Liver (tissue), 9 donors: ENCODE data around the gene BRI3. TPM values are rescaled to one million over a fixed set of nuclear protein-coding genes. Genes with fewer than 3 reads are reported as not detected.

Experiments
- DNase-seq: peaks from one replicate; pipeline ENCODE4 v3.0.0-alpha.2; 2017; ENCODE audit warnings: low spot score
- H3K27ac ChIP-seq, 2 donors: one replicate each; pipeline ENCODE4 v1.7.0; 2013; ENCODE audit warnings: inconsistent platforms in 2 of 2, low read length in 2 of 2, control low read depth in 1 of 2, low read depth in 1 of 2, mild to moderate bottlenecking in 1 of 2
- H3K27me3 ChIP-seq, 4 donors: one replicate each; pipeline versions ENCODE4 v1.6.1 to v1.7.0; 2013; ENCODE audit warnings: low read length in 3 of 4, inconsistent platforms in 1 of 4, mild to moderate bottlenecking in 1 of 4, moderate library complexity in 1 of 4; ENCODE audit not compliant: control insufficient read depth in 4 of 4, insufficient read depth in 4 of 4
- H3K36me3 ChIP-seq, 4 donors: one replicate each; pipeline versions ENCODE4 v1.6.1 to v1.7.0; 2013; ENCODE audit warnings: low read length in 3 of 4, mild to moderate bottlenecking in 3 of 4, low read depth in 1 of 4, moderate library complexity in 1 of 4; ENCODE audit not compliant: control insufficient read depth in 4 of 4, insufficient read depth in 3 of 4
- H3K4me1 ChIP-seq, 4 donors: one replicate each; pipeline versions ENCODE4 v1.6.1 to v1.7.0; 2013; ENCODE audit warnings: low read length in 3 of 4, mild to moderate bottlenecking in 3 of 4, moderate library complexity in 1 of 4; ENCODE audit not compliant: control insufficient read depth in 4 of 4, insufficient read depth in 4 of 4
- H3K4me3 ChIP-seq, 3 donors: one replicate each; pipeline versions ENCODE4 v1.6.1 to v1.7.0; 2013; ENCODE audit warnings: low read length in 3 of 3, control low read depth in 1 of 3, low read depth in 1 of 3, mild to moderate bottlenecking in 1 of 3
- H3K9ac ChIP-seq, 2 donors: one replicate each; pipeline ENCODE4 v1.7.0; 2013; ENCODE audit warnings: low read length in 2 of 2, mild to moderate bottlenecking in 2 of 2, moderate library complexity in 2 of 2, control low read depth in 1 of 2, low read depth in 1 of 2
- H3K9me3 ChIP-seq, 4 donors: one replicate each; pipeline versions ENCODE4 v1.6.1 to v1.7.0; 2013; ENCODE audit warnings: low read length in 3 of 4; ENCODE audit not compliant: control insufficient read depth in 4 of 4
- EGR1 ChIP-seq, 2 donors: IDR thresholded peaks; 2 replicates each; pipeline ENCODE4 v1.6.1; 2016 to 2018; ENCODE audit warnings: antibody characterized with exemption in 2 of 2, low read depth in 2 of 2
- FOXA1 ChIP-seq: IDR thresholded peaks from 2 replicates; pipeline ENCODE4 v1.6.1; 2016; ENCODE audit warnings: antibody characterized with exemption
- GABPA ChIP-seq, 2 donors: IDR thresholded peaks in 1 of 2; conservative IDR thresholded peaks in 1 of 2; 2 replicates each; pipeline ENCODE4 v1.6.1; 2016; ENCODE audit warnings: antibody characterized with exemption in 2 of 2, mild to moderate bottlenecking in 1 of 2, moderate library complexity in 1 of 2
- HNF4G ChIP-seq: IDR thresholded peaks from 2 replicates; pipeline ENCODE4 v1.6.1; 2016; ENCODE audit warnings: antibody characterized with exemption
- RAD21 ChIP-seq, 2 donors: IDR thresholded peaks; 2 replicates each; pipeline ENCODE4 v1.6.1; 2016; ENCODE audit warnings: antibody characterized with exemption in 2 of 2, mild to moderate bottlenecking in 2 of 2
- SP1 ChIP-seq: IDR thresholded peaks from 2 replicates; pipeline ENCODE4 v1.6.1; 2018; ENCODE audit warnings: antibody characterized with exemption, mild to moderate bottlenecking
- TAF1 ChIP-seq: conservative IDR thresholded peaks from 2 replicates; pipeline ENCODE4 v1.6.1; 2016; ENCODE audit warnings: antibody characterized with exemption, mild to moderate bottlenecking
- YY1 ChIP-seq: IDR thresholded peaks from 2 replicates; pipeline ENCODE4 v1.6.1; 2016; ENCODE audit warnings: antibody characterized with exemption, mild to moderate bottlenecking
- WGBS: extraction: QIAGEN DNeasy Blood & Tissue Kit; methylation state at CpG from one replicate; pipeline ENCODE4 v1.1.7; 2013; 5-methylcytosine and 5-hydroxymethylcytosine counted together
- polyA plus RNA-seq, 2 donors: library from polyadenylated mRNA; stranded (reverse) in 1 of 2; unstranded in 1 of 2; fragments of 200-250 nt in 1 of 2; fragments of >200 nt in 1 of 2; fragmentation: Nextera tagmentation in 1 of 2; extraction: Ambion mirVana in 1 of 2; gene quantifications; one replicate each; pipeline versions ENCODE4 v1.2.1 to v1.2.3, GENCODE V29; 2013 to 2015
- total RNA-seq, 2 donors: library from RNA; depleted of rRNA; stranded (reverse); fragments of >200 nt; gene quantifications; one replicate each; pipeline ENCODE4 v1.2.3, GENCODE V29; 2014
- TF ChIP-seq, protein P1 (sequence below): IDR thresholded peaks from 2 replicates; pipeline ENCODE4 v1.6.1; 2016; ENCODE audit warnings: antibody characterized with exemption
- TF ChIP-seq, protein P2 (sequence below): IDR thresholded peaks from 2 replicates; pipeline ENCODE4 v1.6.1; 2016; ENCODE audit warnings: antibody characterized with exemption, mild to moderate bottlenecking
- TF ChIP-seq, protein P3 (sequence below): fragments of 150-350 bp; IDR thresholded peaks from 2 replicates; pipeline ENCODE4 v1.5.1; 2017; ENCODE audit warnings: improper control_type of control experiment, low read depth, low read length; ENCODE audit not compliant: missing input control
- TF ChIP-seq, protein P4 (sequence below): IDR thresholded peaks from 2 replicates; pipeline ENCODE4 v1.6.1; 2016; ENCODE audit warnings: antibody characterized with exemption
- TF ChIP-seq, protein P5 (sequence below): IDR thresholded peaks from 2 replicates; pipeline ENCODE4 v1.6.1; 2016; ENCODE audit warnings: antibody characterized with exemption
- donor health status: healthy.
- donor health status: healthy.
- donor health status: healthy.
- donor health status: healthy.
- donor health status: healthy.

The BRI3 gene
- total and polyA plus RNA-seq, 4 donors = 14.0 to 80.4 (median 49.7) TPM

DNA sequence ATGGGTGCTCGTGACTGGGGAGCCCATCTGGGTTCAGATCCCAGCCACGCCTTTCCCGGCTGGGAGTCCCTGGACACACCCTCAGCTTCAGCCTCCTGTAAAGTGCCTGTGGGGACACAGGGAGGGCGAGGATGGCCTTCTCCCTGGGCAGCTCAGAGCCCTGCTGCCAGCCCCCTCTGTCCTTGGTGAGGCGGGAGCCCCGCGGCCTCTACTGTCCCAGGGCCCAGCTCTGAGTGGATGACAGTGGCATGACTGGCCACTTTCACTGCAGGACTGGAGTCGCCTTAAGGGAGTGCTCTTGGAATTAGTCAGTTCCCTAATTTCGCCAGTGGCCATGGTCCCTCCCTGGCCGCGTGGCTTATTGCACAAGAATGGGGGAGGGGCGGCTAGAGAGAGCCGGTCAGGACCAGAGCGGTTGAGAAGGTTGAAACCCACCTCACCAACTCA, 4.6 kb downstream of the BRI3 start (continued):
- TF ChIP-seq SP1 = peak; percentile 25
- TF ChIP-seq YY1 = peak; percentile 76
- no peak for TF ChIP-seq TAF1
- no peak for TF ChIP-seq GABPA (IDR thresholded peaks at IDR 0.05 in 1 of 2, conservative IDR thresholded peaks at IDR 0.05 in 1 of 2)
- no peak for TF ChIP-seq HNF4G

DNA sequence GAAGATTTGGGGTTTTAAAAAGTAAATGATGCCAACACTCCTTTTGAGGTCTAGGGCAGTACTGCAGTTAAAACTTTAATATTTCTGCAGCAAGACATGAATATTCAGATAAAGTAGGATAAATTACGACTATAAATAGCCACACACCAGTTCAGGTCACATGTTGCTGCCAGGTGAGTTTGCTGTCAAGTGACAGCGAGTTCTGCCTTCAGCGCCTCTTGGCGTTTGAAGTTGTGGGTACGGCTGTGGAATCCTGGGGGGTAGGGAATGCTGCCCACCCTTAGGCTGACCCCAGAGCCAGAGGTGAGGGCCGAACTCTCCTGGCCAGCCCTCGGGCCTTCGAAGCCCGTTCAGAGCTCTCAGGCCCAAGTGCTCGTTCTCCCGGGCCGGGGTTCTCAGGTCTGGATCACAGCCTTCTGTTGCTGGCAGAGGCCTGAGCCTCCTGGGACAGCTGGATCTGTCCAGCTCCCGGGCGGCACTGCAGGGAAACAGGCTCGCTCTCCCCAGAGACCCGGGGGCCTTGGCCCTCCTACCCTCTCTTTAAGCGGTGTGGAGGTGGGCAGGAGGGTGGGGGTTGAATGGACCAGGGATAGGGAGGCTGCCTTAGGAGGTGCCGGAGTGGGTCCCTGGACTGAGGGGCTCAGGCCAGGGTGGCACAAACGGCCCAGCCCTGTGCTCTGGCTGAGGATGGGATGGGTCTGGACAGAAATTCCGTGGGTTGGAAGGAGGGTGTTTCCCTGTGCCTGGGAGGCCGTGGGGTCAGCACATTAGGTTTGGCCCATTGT, 5.4 kb downstream of the BRI3 start:
- no peaks in the 10 kb centered on the region for H3K27me3 ChIP-seq
- no peak overlapping the region for H3K9ac ChIP-seq
- 77% methylated on average over 21 of the region's 21 CpGs for WGBS
- H3K9me3 ChIP-seq = no peaks in the 10 kb centered on the region
- peak overlapping the region; percentile 83 to 87 for H3K27ac ChIP-seq
- H3K36me3 ChIP-seq = peaks cover 0 to 9% (median 6%) of the 10 kb centered on the region in 4 donors
- TF ChIP-seq YY1 (no peak), TAF1 (no peak), HNF4G (no peak)
- TF ChIP-seq, protein P1, sequence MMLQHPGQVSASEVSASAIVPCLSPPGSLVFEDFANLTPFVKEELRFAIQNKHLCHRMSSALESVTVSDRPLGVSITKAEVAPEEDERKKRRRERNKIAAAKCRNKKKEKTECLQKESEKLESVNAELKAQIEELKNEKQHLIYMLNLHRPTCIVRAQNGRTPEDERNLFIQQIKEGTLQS = no peak
- TF ChIP-seq, protein P2, sequence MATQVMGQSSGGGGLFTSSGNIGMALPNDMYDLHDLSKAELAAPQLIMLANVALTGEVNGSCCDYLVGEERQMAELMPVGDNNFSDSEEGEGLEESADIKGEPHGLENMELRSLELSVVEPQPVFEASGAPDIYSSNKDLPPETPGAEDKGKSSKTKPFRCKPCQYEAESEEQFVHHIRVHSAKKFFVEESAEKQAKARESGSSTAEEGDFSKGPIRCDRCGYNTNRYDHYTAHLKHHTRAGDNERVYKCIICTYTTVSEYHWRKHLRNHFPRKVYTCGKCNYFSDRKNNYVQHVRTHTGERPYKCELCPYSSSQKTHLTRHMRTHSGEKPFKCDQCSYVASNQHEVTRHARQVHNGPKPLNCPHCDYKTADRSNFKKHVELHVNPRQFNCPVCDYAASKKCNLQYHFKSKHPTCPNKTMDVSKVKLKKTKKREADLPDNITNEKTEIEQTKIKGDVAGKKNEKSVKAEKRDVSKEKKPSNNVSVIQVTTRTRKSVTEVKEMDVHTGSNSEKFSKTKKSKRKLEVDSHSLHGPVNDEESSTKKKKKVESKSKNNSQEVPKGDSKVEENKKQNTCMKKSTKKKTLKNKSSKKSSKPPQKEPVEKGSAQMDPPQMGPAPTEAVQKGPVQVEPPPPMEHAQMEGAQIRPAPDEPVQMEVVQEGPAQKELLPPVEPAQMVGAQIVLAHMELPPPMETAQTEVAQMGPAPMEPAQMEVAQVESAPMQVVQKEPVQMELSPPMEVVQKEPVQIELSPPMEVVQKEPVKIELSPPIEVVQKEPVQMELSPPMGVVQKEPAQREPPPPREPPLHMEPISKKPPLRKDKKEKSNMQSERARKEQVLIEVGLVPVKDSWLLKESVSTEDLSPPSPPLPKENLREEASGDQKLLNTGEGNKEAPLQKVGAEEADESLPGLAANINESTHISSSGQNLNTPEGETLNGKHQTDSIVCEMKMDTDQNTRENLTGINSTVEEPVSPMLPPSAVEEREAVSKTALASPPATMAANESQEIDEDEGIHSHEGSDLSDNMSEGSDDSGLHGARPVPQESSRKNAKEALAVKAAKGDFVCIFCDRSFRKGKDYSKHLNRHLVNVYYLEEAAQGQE = no peak
- TF ChIP-seq, protein P3, sequence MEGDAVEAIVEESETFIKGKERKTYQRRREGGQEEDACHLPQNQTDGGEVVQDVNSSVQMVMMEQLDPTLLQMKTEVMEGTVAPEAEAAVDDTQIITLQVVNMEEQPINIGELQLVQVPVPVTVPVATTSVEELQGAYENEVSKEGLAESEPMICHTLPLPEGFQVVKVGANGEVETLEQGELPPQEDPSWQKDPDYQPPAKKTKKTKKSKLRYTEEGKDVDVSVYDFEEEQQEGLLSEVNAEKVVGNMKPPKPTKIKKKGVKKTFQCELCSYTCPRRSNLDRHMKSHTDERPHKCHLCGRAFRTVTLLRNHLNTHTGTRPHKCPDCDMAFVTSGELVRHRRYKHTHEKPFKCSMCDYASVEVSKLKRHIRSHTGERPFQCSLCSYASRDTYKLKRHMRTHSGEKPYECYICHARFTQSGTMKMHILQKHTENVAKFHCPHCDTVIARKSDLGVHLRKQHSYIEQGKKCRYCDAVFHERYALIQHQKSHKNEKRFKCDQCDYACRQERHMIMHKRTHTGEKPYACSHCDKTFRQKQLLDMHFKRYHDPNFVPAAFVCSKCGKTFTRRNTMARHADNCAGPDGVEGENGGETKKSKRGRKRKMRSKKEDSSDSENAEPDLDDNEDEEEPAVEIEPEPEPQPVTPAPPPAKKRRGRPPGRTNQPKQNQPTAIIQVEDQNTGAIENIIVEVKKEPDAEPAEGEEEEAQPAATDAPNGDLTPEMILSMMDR = no peak
- TF ChIP-seq, protein P4, sequence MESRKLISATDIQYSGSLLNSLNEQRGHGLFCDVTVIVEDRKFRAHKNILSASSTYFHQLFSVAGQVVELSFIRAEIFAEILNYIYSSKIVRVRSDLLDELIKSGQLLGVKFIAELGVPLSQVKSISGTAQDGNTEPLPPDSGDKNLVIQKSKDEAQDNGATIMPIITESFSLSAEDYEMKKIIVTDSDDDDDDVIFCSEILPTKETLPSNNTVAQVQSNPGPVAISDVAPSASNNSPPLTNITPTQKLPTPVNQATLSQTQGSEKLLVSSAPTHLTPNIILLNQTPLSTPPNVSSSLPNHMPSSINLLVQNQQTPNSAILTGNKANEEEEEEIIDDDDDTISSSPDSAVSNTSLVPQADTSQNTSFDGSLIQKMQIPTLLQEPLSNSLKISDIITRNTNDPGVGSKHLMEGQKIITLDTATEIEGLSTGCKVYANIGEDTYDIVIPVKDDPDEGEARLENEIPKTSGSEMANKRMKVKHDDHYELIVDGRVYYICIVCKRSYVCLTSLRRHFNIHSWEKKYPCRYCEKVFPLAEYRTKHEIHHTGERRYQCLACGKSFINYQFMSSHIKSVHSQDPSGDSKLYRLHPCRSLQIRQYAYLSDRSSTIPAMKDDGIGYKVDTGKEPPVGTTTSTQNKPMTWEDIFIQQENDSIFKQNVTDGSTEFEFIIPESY = no peak
- H3K4me1 ChIP-seq = peaks cover 34 to 65% (median 50%) of the 10 kb centered on the region in 4 donors
- H3K4me3 ChIP-seq = no peak overlapping the region
- DNase-seq = no peak

DNA sequence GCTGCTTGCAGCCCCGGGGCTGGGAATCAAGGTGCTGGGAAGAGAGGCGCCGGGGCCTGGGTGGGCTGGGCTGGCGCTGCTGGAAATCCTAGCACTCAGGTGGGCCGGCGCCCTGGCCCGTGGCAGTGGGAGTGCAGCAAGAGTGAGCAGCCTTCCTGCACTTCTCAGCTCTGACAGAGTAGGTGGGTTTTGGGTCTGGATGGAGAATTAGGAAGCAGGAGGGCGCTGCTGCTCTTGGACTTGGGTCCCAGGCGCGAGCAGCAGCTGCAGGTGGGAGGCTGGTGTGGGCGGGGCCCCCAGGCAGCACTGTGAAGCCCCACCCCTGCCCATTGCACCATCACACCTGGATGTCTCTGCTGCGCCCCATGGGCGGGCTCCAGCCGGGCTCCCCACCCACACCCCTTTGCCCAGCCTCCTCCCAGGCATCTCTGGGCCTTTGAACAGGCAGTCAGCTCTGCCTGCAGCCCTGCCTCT, 6.0 kb downstream of the BRI3 start:
- H3K9me3 ChIP-seq = no peaks in the 10 kb centered on the region
- H3K9ac ChIP-seq = no peak overlapping the region
- peaks cover 0 to 12% (median 7%) of the 10 kb centered on the region in 4 donors for H3K36me3 ChIP-seq
- peak; percentile 62 for DNase-seq
- H3K27ac ChIP-seq = peak overlapping the region in 1 of 2 donors; percentile 22
- H3K4me3 ChIP-seq = no peak overlapping the region
- peaks cover 34 to 62% (median 47%) of the 10 kb centered on the region in 4 donors for H3K4me1 ChIP-seq
- 70% methylated on average over 14 of the region's 14 CpGs for WGBS
- no peaks in the 10 kb centered on the region for H3K27me3 ChIP-seq
- TF ChIP-seq, protein P5, sequence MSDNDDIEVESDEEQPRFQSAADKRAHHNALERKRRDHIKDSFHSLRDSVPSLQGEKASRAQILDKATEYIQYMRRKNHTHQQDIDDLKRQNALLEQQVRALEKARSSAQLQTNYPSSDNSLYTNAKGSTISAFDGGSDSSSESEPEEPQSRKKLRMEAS = no peak
- TF ChIP-seq RAD21 (IDR thresholded peaks at IDR 0.05) = no peak
- TF ChIP-seq SP1 = no peak
- no peak for TF ChIP-seq HNF4G
- no peak for TF ChIP-seq FOXA1
- TF ChIP-seq TAF1 = no peak
- TF ChIP-seq EGR1 (IDR thresholded peaks at IDR 0.05; ENCODE audit: low read depth in 2 of 2) = no peak
- TF ChIP-seq YY1 = no peak
